HepG2 (cell line): ENCODE measurements around the gene PPIB.

Experiments
- HMG20B ChIP-seq: conservative IDR thresholded peaks from 2 replicates; pipeline ENCODE4 v1.6.1; 2016; ENCODE audit warnings: missing genetic modification reagents, missing compliant biosample characterization
- PAX8 ChIP-seq: sonication (generic); formaldehyde crosslinking; IDR thresholded peaks from 2 replicates; pipeline ENCODE4 v1.8.0; 2022; ENCODE audit warnings: mild to moderate bottlenecking, missing genetic modification reagents, borderline replicate concordance
- ZBTB8A ChIP-seq: sonication (generic); formaldehyde crosslinking; IDR thresholded peaks from 2 replicates; pipeline ENCODE4 v1.4.0; 2020; ENCODE audit warnings: mild to moderate bottlenecking, low read depth, missing genetic modification reagents, borderline replicate concordance
- ZNF878 ChIP-seq: sonication (generic); formaldehyde crosslinking; IDR thresholded peaks from 2 replicates; pipeline ENCODE4 v1.8.1; 2023; ENCODE audit warnings: mild to moderate bottlenecking, missing genetic modification reagents, moderate library complexity

GRCh38 chr15:64152507-64153387 lies 10.1 kb downstream of the PPIB start:
- TF ChIP-seq ZNF878 (CRISPR knock-in tag) (no peak), HMG20B (no peak), PAX8 (no peak), ZBTB8A (CRISPR knock-in tag) (no peak)
